GM23338 (cell line): ENCODE measurements around the gene RGS7. TPM values are rescaled to one million over a fixed set of nuclear protein-coding genes. Genes with fewer than 3 reads are reported as not detected.

ENCODE experiments used
- ATAC-seq: fragments of 200-7000 bp; cut with Tn5 transposase; 3 replicates; pipeline ENCODE4 v1.9.1; 2020
- DNase-seq: peaks from one replicate; pipeline ENCODE4 v3.0.0-alpha.2; 2015; ENCODE audit warnings: low spot score
- H2AFZ ChIP-seq: fragments of 200-600 bp; sonication (generic); 2 replicates; pipeline ENCODE4 v1.8.0; 2016; ENCODE audit warnings: antibody characterized with exemption, mild to moderate bottlenecking, moderate library complexity
- H3F3A ChIP-seq: fragments of 200-600 bp; sonication (generic); replicated peaks from 2 replicates; pipeline ENCODE4 v1.8.0; 2017; ENCODE audit warnings: antibody characterized with exemption, mixed run types, low read depth
- H3K27ac ChIP-seq: fragments of 200-600 bp; sonication (generic); 2 replicates; pipeline ENCODE4 v1.6.1; 2016; ENCODE audit warnings: low read depth
- H3K27me3 ChIP-seq: fragments of 200-600 bp; sonication (generic); 2 replicates; pipeline ENCODE4 v1.8.0; 2016; ENCODE audit warnings: mild to moderate bottlenecking, mixed run types, moderate library complexity; ENCODE audit not compliant: insufficient read depth
- H3K36me3 ChIP-seq: fragments of 200-600 bp; sonication (generic); 2 replicates; pipeline ENCODE4 v1.8.0; 2016; ENCODE audit warnings: mild to moderate bottlenecking; ENCODE audit not compliant: insufficient read depth
- H3K4me1 ChIP-seq: fragments of 200-600 bp; sonication (generic); 2 replicates; pipeline ENCODE4 v1.8.0; 2016; ENCODE audit warnings: mild to moderate bottlenecking, moderate library complexity; ENCODE audit not compliant: insufficient read depth
- H3K4me2 ChIP-seq: fragments of 200-600 bp; sonication (generic); 2 replicates; pipeline ENCODE4 v1.7.1; 2017; ENCODE audit warnings: mixed run types
- H3K4me3 ChIP-seq: fragments of 200-600 bp; sonication (generic); 2 replicates; pipeline ENCODE4 v1.6.1; 2016; ENCODE audit warnings: mixed run types
- H3K79me2 ChIP-seq: fragments of 200-600 bp; sonication (generic); replicated peaks from 2 replicates; pipeline ENCODE4 v1.8.0; 2017; ENCODE audit warnings: mild to moderate bottlenecking; ENCODE audit not compliant: insufficient read depth
- H3K9me2 ChIP-seq: fragments of 200-600 bp; sonication (generic); 2 replicates; pipeline ENCODE4 v1.8.0; 2017; ENCODE audit not compliant: insufficient read depth
- H4K20me1 ChIP-seq: fragments of 200-600 bp; sonication (generic); replicated peaks from 2 replicates; pipeline ENCODE4 v1.8.0; 2017; ENCODE audit warnings: mild to moderate bottlenecking; ENCODE audit not compliant: insufficient read depth
- H3K27ac Mint-ChIP-seq: 2 replicates; pipeline ENCODE4 v1.8.0; 2020; ENCODE audit warnings: inconsistent platforms, mild to moderate bottlenecking, moderate library complexity, mixed read lengths
- H3K27me3 Mint-ChIP-seq: 3 replicates; pipeline ENCODE4 v1.8.0; 2022; ENCODE audit warnings: low read depth, mild to moderate bottlenecking, moderate library complexity, mixed read lengths, inconsistent platforms; ENCODE audit not compliant: insufficient read depth, poor library complexity
- H3K36me3 Mint-ChIP-seq: 3 replicates; pipeline ENCODE4 v1.8.0; 2021; ENCODE audit warnings: low read depth, mild to moderate bottlenecking, inconsistent platforms, moderate library complexity, mixed read lengths
- H3K4me1 Mint-ChIP-seq: 3 replicates; pipeline ENCODE4 v1.8.0; 2020; ENCODE audit warnings: mild to moderate bottlenecking, inconsistent platforms, mixed read lengths
- H3K4me3 Mint-ChIP-seq: 3 replicates; pipeline ENCODE4 v1.8.0; 2021; ENCODE audit warnings: moderate library complexity, mild to moderate bottlenecking, inconsistent platforms, mixed read lengths
- H3K9me3 Mint-ChIP-seq: 3 replicates; pipeline ENCODE4 v1.8.0; 2020; ENCODE audit warnings: moderate library complexity, mild to moderate bottlenecking, inconsistent platforms, mixed read lengths
- CREB1 ChIP-seq: fragments of 250-450 bp; sonication (Bioruptor Pico); IDR thresholded peaks from 2 replicates; pipeline ENCODE4 v1.5.0; 2020; ENCODE audit warnings: low read depth, mild to moderate bottlenecking, moderate library complexity
- EZH2 ChIP-seq: fragments of 200-600 bp; sonication (generic); IDR thresholded peaks from one replicate; pipeline ENCODE4 v1.8.0; 2017; ENCODE audit warnings: antibody characterized with exemption, mild to moderate bottlenecking, low read depth; ENCODE audit not compliant: unreplicated experiment
- EZH2phosphoT487 ChIP-seq: fragments of 200-600 bp; sonication (generic); IDR thresholded peaks from one replicate; pipeline ENCODE4 v1.8.1; 2018; ENCODE audit warnings: antibody characterized with exemption; ENCODE audit not compliant: unreplicated experiment
- JUNB ChIP-seq: IDR thresholded peaks from one replicate; pipeline ENCODE4 v1.6.1; 2016; ENCODE audit warnings: antibody characterized with exemption; ENCODE audit not compliant: unreplicated experiment
- NANOG ChIP-seq: IDR thresholded peaks from 2 replicates; pipeline ENCODE4 v1.6.1; 2016; ENCODE audit warnings: antibody characterized with exemption, borderline replicate concordance
- POLR2AphosphoS5 ChIP-seq: IDR thresholded peaks from 2 replicates; pipeline ENCODE4 v1.6.1; 2016; ENCODE audit warnings: antibody characterized with exemption, low read depth
- STAT1 ChIP-seq: IDR thresholded peaks from one replicate; pipeline ENCODE4 v1.6.1; 2016; ENCODE audit warnings: antibody characterized with exemption; ENCODE audit not compliant: unreplicated experiment
- polyA plus RNA-seq: library from polyadenylated mRNA; unstranded; fragments of >200 nt; fragmentation: Nextera tagmentation; extraction: Ambion mirVana; gene quantifications from 2 replicates; pipeline ENCODE4 v1.2.1, GENCODE V29; 2016
- total RNA-seq: library from RNA; depleted of rRNA; stranded (reverse); fragments of >200 nt; shearing (Covaris generic); gene quantifications from 2 replicates; pipeline ENCODE4 v1.2.3, GENCODE V29; 2014
- TF ChIP-seq, protein P1 (sequence below): IDR thresholded peaks from 2 replicates; pipeline ENCODE4 v1.6.1; 2016; ENCODE audit warnings: antibody characterized with exemption
- TF ChIP-seq, protein P2 (sequence below): fragments of 250-450 bp; sonication (Bioruptor Pico); IDR thresholded peaks from 2 replicates; pipeline ENCODE4 v1.5.0; 2020; ENCODE audit warnings: mild to moderate bottlenecking, moderate library complexity

The RGS7 gene
- total and polyA plus RNA-seq, 2 experiments from 2014 or later, result 2.0 to 2.2 TPM

DNA sequence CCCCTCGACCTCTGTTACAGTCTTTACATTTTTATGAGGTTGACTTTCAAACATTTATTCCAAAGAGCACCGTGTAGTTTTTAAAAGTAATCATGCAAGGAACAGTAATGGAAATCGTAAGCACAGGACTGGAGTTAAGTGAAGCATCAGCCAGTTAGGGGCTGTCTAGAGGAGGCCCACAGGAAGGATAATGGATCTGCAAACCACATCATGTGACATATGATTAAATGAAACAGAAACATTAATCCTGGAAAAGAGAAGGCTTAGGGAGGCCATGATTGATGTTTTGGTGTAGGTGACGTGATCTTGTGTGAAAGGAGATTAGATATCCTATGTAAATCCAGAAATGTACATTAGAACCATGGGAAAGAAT is 25.0 kb downstream of the RGS7 start (continued):
- TF ChIP-seq STAT1, result no peak
- no peak for TF ChIP-seq JUNB
- TF ChIP-seq EZH2phosphoT487, result no peak
- no peak for TF ChIP-seq NANOG
- no peak for TF ChIP-seq POLR2AphosphoS5
- no peak for TF ChIP-seq CREB1
- TF ChIP-seq, protein P1, sequence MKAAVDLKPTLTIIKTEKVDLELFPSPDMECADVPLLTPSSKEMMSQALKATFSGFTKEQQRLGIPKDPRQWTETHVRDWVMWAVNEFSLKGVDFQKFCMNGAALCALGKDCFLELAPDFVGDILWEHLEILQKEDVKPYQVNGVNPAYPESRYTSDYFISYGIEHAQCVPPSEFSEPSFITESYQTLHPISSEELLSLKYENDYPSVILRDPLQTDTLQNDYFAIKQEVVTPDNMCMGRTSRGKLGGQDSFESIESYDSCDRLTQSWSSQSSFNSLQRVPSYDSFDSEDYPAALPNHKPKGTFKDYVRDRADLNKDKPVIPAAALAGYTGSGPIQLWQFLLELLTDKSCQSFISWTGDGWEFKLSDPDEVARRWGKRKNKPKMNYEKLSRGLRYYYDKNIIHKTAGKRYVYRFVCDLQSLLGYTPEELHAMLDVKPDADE, result no peak

DNA sequence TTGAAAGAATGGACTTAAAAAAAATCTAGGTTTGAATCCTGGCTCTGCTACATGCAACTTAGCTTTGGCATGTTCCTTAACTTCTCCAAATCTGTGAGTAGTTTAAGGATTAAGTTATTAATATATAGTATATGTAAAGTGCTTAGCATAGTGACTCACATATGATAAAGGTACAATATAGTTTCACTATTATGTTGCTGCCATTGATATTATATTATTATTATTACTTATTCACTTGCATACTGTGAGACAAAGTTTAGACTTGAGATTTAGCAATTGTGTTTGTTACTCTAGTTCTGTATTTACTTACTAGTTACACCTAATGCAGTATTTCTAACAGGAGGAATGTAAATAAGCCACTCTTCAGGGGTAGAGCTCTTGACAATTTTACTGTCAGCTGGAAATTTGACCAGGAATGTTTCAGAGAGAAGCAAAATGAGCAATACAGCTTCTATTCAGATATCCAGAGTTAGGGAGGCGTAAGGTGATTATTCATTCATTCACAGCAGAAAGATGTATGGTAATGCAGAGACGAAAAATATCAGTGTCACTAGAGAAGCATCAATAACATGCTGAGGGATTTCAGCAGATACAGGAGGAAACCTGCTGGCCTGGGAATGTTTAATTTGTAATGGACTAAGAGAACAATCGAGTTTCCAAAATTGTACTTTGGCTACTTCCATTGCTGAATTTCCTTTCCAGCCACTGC is 25.5 kb downstream of the RGS7 start:
- no peaks in the 10 kb centered on the region for H3K4me1 ChIP-seq
- no peak overlapping the region for H3K4me3 ChIP-seq
- no peak overlapping the region for H3K27ac ChIP-seq
- Mint-ChIP-seq H3K4me3 (no peak overlapping the region), H3K4me1 (no peaks in the 10 kb centered on the region), H3K27ac (no peak overlapping the region), H3K9me3 (no peaks in the 10 kb centered on the region), H3K36me3 (no peaks in the 10 kb centered on the region), H3K27me3 (no peaks in the 10 kb centered on the region)
- H3F3A ChIP-seq, result no peaks in the 10 kb centered on the region
- no peak for ATAC-seq
- no peak overlapping the region for H2AFZ ChIP-seq
- no peak overlapping the region for H3K4me2 ChIP-seq
- no peaks in the 10 kb centered on the region for H3K36me3 ChIP-seq
- DNase-seq, result no peak
- no peaks in the 10 kb centered on the region for H3K9me2 ChIP-seq
- TF ChIP-seq JUNB, result no peak
- H3K27me3 ChIP-seq, result no peaks in the 10 kb centered on the region
- H4K20me1 ChIP-seq, result no peaks in the 10 kb centered on the region
- no peaks in the 10 kb centered on the region for H3K79me2 ChIP-seq

DNA sequence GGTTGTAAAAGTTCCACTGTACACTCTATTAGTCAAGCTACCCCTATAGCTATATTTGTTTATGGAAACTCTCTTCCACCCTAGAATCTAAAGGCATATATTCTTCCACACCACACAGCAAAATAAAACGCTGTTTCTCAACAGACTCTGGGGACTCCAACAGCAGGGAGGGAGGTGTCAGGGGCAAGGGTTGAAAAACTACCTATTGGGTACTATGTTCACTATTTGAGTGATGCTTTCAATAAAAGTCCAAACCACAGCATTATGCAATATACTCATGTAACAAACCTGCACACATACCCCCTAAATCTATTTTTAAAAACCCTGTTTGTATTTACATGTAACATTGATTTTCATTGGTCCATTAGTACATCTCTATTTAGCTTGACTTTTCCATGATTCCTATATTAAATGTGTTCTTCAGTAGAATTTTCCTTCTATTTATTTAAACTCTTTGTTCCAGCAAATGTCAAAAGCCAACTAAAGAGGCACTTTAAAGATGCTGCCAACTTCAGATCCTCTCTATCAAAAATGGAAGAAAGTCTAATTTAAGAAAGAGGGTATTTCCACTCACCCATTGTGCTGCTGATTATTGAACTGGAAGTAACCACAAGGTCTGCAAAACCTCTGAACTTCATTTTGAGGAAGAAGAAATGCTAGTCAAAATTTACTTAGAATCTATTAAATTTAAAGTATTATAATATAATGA is 26.2 kb downstream of the RGS7 start:
- no peak overlapping the region for H2AFZ ChIP-seq
- no peak overlapping the region for H3K27ac Mint-ChIP-seq
- no peak overlapping the region for H3K4me2 ChIP-seq
- no peaks in the 10 kb centered on the region for H3K36me3 Mint-ChIP-seq
- no peaks in the 10 kb centered on the region for H4K20me1 ChIP-seq
- no peaks in the 10 kb centered on the region for H3K27me3 Mint-ChIP-seq
- TF ChIP-seq CREB1 (no peak), EZH2 (no peak)
- TF ChIP-seq, protein P2, sequence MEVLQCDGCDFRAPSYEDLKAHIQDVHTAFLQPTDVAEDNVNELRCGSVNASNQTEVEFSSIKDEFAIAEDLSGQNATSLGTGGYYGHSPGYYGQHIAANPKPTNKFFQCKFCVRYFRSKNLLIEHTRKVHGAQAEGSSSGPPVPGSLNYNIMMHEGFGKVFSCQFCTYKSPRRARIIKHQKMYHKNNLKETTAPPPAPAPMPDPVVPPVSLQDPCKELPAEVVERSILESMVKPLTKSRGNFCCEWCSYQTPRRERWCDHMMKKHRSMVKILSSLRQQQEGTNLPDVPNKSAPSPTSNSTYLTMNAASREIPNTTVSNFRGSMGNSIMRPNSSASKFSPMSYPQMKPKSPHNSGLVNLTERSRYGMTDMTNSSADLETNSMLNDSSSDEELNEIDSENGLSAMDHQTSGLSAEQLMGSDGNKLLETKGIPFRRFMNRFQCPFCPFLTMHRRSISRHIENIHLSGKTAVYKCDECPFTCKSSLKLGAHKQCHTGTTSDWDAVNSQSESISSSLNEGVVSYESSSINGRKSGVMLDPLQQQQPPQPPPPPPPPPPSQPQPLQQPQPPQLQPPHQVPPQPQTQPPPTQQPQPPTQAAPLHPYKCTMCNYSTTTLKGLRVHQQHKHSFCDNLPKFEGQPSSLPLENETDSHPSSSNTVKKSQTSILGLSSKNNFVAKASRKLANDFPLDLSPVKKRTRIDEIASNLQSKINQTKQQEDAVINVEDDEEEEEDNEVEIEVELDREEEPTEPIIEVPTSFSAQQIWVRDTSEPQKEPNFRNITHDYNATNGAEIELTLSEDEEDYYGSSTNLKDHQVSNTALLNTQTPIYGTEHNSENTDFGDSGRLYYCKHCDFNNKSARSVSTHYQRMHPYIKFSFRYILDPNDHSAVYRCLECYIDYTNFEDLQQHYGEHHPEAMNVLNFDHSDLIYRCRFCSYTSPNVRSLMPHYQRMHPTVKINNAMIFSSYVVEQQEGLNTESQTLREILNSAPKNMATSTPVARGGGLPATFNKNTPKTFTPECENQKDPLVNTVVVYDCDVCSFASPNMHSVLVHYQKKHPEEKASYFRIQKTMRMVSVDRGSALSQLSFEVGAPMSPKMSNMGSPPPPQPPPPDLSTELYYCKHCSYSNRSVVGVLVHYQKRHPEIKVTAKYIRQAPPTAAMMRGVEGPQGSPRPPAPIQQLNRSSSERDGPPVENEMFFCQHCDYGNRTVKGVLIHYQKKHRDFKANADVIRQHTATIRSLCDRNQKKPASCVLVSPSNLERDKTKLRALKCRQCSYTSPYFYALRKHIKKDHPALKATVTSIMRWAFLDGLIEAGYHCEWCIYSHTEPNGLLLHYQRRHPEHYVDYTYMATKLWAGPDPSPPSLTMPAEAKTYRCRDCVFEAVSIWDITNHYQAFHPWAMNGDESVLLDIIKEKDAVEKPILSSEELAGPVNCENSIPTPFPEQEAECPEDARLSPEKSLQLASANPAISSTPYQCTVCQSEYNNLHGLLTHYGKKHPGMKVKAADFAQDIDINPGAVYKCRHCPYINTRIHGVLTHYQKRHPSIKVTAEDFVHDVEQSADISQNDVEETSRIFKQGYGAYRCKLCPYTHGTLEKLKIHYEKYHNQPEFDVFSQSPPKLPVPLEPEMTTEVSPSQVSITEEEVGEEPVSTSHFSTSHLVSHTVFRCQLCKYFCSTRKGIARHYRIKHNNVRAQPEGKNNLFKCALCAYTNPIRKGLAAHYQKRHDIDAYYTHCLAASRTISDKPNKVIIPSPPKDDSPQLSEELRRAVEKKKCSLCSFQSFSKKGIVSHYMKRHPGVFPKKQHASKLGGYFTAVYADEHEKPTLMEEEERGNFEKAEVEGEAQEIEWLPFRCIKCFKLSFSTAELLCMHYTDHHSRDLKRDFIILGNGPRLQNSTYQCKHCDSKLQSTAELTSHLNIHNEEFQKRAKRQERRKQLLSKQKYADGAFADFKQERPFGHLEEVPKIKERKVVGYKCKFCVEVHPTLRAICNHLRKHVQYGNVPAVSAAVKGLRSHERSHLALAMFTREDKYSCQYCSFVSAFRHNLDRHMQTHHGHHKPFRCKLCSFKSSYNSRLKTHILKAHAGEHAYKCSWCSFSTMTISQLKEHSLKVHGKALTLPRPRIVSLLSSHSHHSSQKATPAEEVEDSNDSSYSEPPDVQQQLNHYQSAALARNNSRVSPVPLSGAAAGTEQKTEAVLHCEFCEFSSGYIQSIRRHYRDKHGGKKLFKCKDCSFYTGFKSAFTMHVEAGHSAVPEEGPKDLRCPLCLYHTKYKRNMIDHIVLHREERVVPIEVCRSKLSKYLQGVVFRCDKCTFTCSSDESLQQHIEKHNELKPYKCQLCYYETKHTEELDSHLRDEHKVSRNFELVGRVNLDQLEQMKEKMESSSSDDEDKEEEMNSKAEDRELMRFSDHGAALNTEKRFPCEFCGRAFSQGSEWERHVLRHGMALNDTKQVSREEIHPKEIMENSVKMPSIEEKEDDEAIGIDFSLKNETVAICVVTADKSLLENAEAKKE (CRISPR knock-in tag), result no peak
- H3K79me2 ChIP-seq, result no peaks in the 10 kb centered on the region
- H3F3A ChIP-seq, result no peaks in the 10 kb centered on the region
- no peak overlapping the region for H3K27ac ChIP-seq
- DNase-seq (no peak), ATAC-seq (no peak)
- no peaks in the 10 kb centered on the region for H3K9me3 Mint-ChIP-seq
- H3K27me3 ChIP-seq, result no peaks in the 10 kb centered on the region
- H3K4me1 Mint-ChIP-seq, result no peaks in the 10 kb centered on the region
- no peaks in the 10 kb centered on the region for H3K9me2 ChIP-seq
- H3K36me3 ChIP-seq, result no peaks in the 10 kb centered on the region
- no peak overlapping the region for H3K4me3 Mint-ChIP-seq
- H3K4me3 ChIP-seq, result no peak overlapping the region
- H3K4me1 ChIP-seq, result no peaks in the 10 kb centered on the region
